GM06990 (cell line): ENCODE measurements around the gene FAM8A1.

Experiments used
- DNase-seq: peaks from one replicate; pipeline ENCODE4 v3.0.0-alpha.2; 2011; ENCODE audit not compliant: insufficient read length; ENCODE audit errors: extremely low read depth
- H3K27me3 ChIP-seq: replicated peaks from 2 replicates; pipeline ENCODE4 v1.6.0; 2011; ENCODE audit warnings: low read length; ENCODE audit not compliant: control insufficient read depth, insufficient read depth
- H3K36me3 ChIP-seq: 2 replicates; pipeline ENCODE4 v1.5.1; 2011; ENCODE audit warnings: low read length; ENCODE audit not compliant: control insufficient read depth, insufficient read depth
- H3K4me3 ChIP-seq: replicated peaks from 2 replicates; pipeline ENCODE4 v1.5.1; 2011; ENCODE audit warnings: low read depth, mild to moderate bottlenecking, control low read depth, low read length
- CTCF ChIP-seq: IDR thresholded peaks from 2 replicates; pipeline ENCODE4 v1.5.1; 2011; ENCODE audit warnings: low read length, control low read depth, mild to moderate bottlenecking, inconsistent platforms; ENCODE audit not compliant: insufficient read depth, poor library complexity, severe bottlenecking

FAM8A1 gene

GRCh38 chr6:17593246-17593645 lies 6.9 kb upstream of the FAM8A1 start:
- no peak for DNase-seq
- no peaks in the 10 kb centered on the region for H3K27me3 ChIP-seq
- TF ChIP-seq CTCF = no peak
- no peaks in the 10 kb centered on the region for H3K36me3 ChIP-seq
- H3K4me3 ChIP-seq = no peak overlapping the region

- H3K4me3 ChIP-seq = no peak overlapping the region
- no peak for DNase-seq
- no peak for TF ChIP-seq CTCF
- H3K27me3 ChIP-seq = no peaks in the 10 kb centered on the region
- H3K36me3 ChIP-seq = no peaks in the 10 kb centered on the region
These were observed 4.0 kb upstream of the FAM8A1 start for GRCh38 chr6:17596085-17596484.

- H3K27me3 ChIP-seq = no peaks in the 10 kb centered on the region
- H3K36me3 ChIP-seq = no peaks in the 10 kb centered on the region
- peak overlapping the region; percentile 77 for H3K4me3 ChIP-seq
- TF ChIP-seq CTCF = peak; percentile 4
- DNase-seq = peak; percentile 77
These were observed 654 bp downstream of the FAM8A1 start for GRCh38 chr6:17600527-17601385.

- Histone ChIP-seq H3K27me3 (no peaks in the 10 kb centered on the region), H3K36me3 (no peaks in the 10 kb centered on the region; the same call in 1 of the 2 replicates), H3K4me3 (peak overlapping the region; percentile 77)
- no peak for DNase-seq
- no peak for TF ChIP-seq CTCF
These were observed 1.2 kb downstream of the FAM8A1 start for GRCh38 chr6:17601386-17601703.

GRCh38 chr6:17602888-17603287 lies 2.8 kb downstream of the FAM8A1 start:
- no peak for TF ChIP-seq CTCF
- Histone ChIP-seq H3K36me3 (peaks cover 3% of the 10 kb centered on the region), H3K4me3 (no peak overlapping the region), H3K27me3 (no peaks in the 10 kb centered on the region)
- no peak for DNase-seq
